Keratinocyte (primary cell): ENCODE results near the gene KDM4F. TPM values are rescaled to one million over a fixed set of nuclear protein-coding genes. Genes with fewer than 3 reads are reported as not detected.

Source experiments
- DNase-seq: peaks from one replicate; pipeline ENCODE4 v3.0.0-alpha.2; 2011; ENCODE audit warnings: low read depth, missing footprints, low spot score
- FAIRE-seq: peaks from 2 replicates; lab custom pipeline; 2011; peaks lifted over from hg19 to GRCh38; lab: Jason Lieb, UNC
- H2AFZ ChIP-seq: 2 replicates; pipeline ENCODE4 v1.6.0; 2012; ENCODE audit warnings: low read length, control low read depth, inconsistent platforms; ENCODE audit not compliant: control insufficient read depth
- H3K27ac ChIP-seq: 2 replicates; pipeline ENCODE4 v1.5.1; 2011; ENCODE audit warnings: low read length; ENCODE audit not compliant: control insufficient read depth, insufficient read depth
- H3K27me3 ChIP-seq: 3 replicates; pipeline ENCODE4 v1.6.0; 2011; ENCODE audit warnings: low read length; ENCODE audit not compliant: control insufficient read depth, insufficient read depth; ENCODE audit errors: extremely low read depth
- H3K36me3 ChIP-seq, 2 experiments: 2 replicates in 1 of 2; 3 replicates in 1 of 2; pipeline ENCODE4 v1.5.1; 2011; ENCODE audit warnings: low read length in 2 of 2, mild to moderate bottlenecking in 1 of 2; ENCODE audit not compliant: control insufficient read depth in 2 of 2, insufficient read depth in 2 of 2; ENCODE audit errors: extremely low read depth in 1 of 2
- H3K4me1 ChIP-seq: 3 replicates; pipeline ENCODE4 v1.5.1; 2011; ENCODE audit warnings: low read length; ENCODE audit not compliant: control insufficient read depth, insufficient read depth; ENCODE audit errors: extremely low read depth
- H3K4me2 ChIP-seq: 3 replicates; pipeline ENCODE4 v1.6.0; 2011; ENCODE audit warnings: low read depth, low read length; ENCODE audit not compliant: control insufficient read depth, insufficient read depth; ENCODE audit errors: extremely low read depth
- H3K4me3 ChIP-seq, 3 experiments: fragments of 200-600 bp in 1 of 3; sonication (generic) in 1 of 3; 2 replicates in 2 of 3; 3 replicates in 1 of 3; pipeline ENCODE4 v1.5.1; 2011 to 2016; ENCODE audit warnings: low read length in 3 of 3, mild to moderate bottlenecking in 3 of 3, control low read depth in 2 of 3, inconsistent platforms in 1 of 3, low read depth in 1 of 3, mixed read lengths in 1 of 3, mixed run types in 1 of 3, moderate library complexity in 1 of 3; ENCODE audit not compliant: control insufficient read depth in 2 of 3, insufficient read depth in 2 of 3; ENCODE audit errors: extremely low read depth in 1 of 3
- H3K79me2 ChIP-seq: 2 replicates; pipeline ENCODE4 v1.6.0; 2012; ENCODE audit warnings: low read length; ENCODE audit not compliant: control insufficient read depth, insufficient read depth
- H3K9ac ChIP-seq: 3 replicates; pipeline ENCODE4 v1.6.0; 2011; ENCODE audit warnings: low read length; ENCODE audit not compliant: control insufficient read depth, insufficient read depth; ENCODE audit errors: extremely low read depth
- H3K9me1 ChIP-seq: 3 replicates; pipeline ENCODE4 v1.6.0; 2011; ENCODE audit warnings: low read length; ENCODE audit not compliant: control insufficient read depth, insufficient read depth; ENCODE audit errors: extremely low read depth
- H3K9me3 ChIP-seq: 2 replicates; pipeline ENCODE4 v1.5.1; 2012; ENCODE audit warnings: low read depth, low read length; ENCODE audit not compliant: control insufficient read depth
- H4K20me1 ChIP-seq: 3 replicates; pipeline ENCODE4 v1.6.0; 2011; ENCODE audit warnings: low read length; ENCODE audit not compliant: control insufficient read depth, insufficient read depth; ENCODE audit errors: extremely low read depth
- CTCF ChIP-seq, 3 experiments: IDR thresholded peaks in 1 of 3; conservative IDR thresholded peaks in 1 of 3; optimal IDR thresholded peaks in 1 of 3; 2 replicates in 2 of 3; 3 replicates in 1 of 3; pipeline versions ENCODE3 to v1.5.1; 2011; ENCODE audit warnings: low read length in 3 of 3, mild to moderate bottlenecking in 3 of 3, moderate library complexity in 2 of 3, control low read depth in 1 of 3, inconsistent platforms in 1 of 3; ENCODE audit not compliant: insufficient read depth in 2 of 3; ENCODE audit errors: extremely low read depth in 1 of 3
- EZH2 ChIP-seq: IDR thresholded peaks from one replicate; pipeline ENCODE4 v1.6.1; 2012; ENCODE audit warnings: inconsistent platforms, mild to moderate bottlenecking, low read length, moderate library complexity
- dilution Hi-C: fragments of 300-500 bp; cut with MboI; formaldehyde crosslinking; loops from one replicate; pipeline ENCODE4 v1.7.0; 2020; ENCODE audit warnings: low sequenced_read_pairs; ENCODE audit not compliant: extremely low pct_ligation_motif_present
- polyA plus RNA-seq, 5 experiments: library from polyadenylated mRNA; depleted of rRNA in 3 of 5; stranded (reverse) in 3 of 5; stranded (forward) in 1 of 5; unstranded in 1 of 5; fragments of >200 nt; gene quantifications; 1 replicate in 1 of 5; 2 replicates in 3 of 5; 3 replicates in 1 of 5; pipeline versions ENCODE4 v1.2.1 to v1.2.3, GENCODE V29; 2011 to 2012; ENCODE audit warnings: missing spikeins in 2 of 5, low read depth in 1 of 5, low replicate concordance in 1 of 5

Gene KDM4F
- polyA plus RNA-seq, 1 donor (not counting 4 experiments of a cell fraction or from before 2014, with no cell fraction given): not detected

GRCh38 chr11:95050595-95051202 lies 1.5 kb downstream of the KDM4F start:
- Histone ChIP-seq H2AFZ (no peak overlapping the region), H3K4me2 (no peak overlapping the region), H3K27me3 (peaks cover 7% of the 10 kb centered on the region), H3K9ac (no peak overlapping the region), H3K36me3 (no peaks in the 10 kb centered on the region), H3K79me2 (no peaks in the 10 kb centered on the region), H3K4me3 (no peak overlapping the region), H4K20me1 (no peaks in the 10 kb centered on the region), H3K4me1 (no peaks in the 10 kb centered on the region), H3K9me1 (no peaks in the 10 kb centered on the region), H3K9me3 (no peaks in the 10 kb centered on the region), H3K27ac (no peak overlapping the region)
- DNase-seq: no peak
- dilution Hi-C loops: no loop called here
- FAIRE-seq: no peak
- no peak for TF ChIP-seq EZH2
- no peak for TF ChIP-seq CTCF (optimal IDR thresholded peaks at IDR 0.05 in 1 of 3, IDR thresholded peaks at IDR 0.05 in 1 of 3, conservative IDR thresholded peaks at IDR 0.05 in 1 of 3; ENCODE audit: extremely low read depth in 1 of 3, insufficient read depth in 2 of 3, low read length in 3 of 3)

GRCh38 chr11:95054356-95054755 lies 5.1 kb downstream of the KDM4F start:
- DNase-seq (no peak), FAIRE-seq (no peak)
- H3K4me1 ChIP-seq: no peaks in the 10 kb centered on the region
- no peaks in the 10 kb centered on the region for H4K20me1 ChIP-seq
- peaks cover 7% of the 10 kb centered on the region for H3K27me3 ChIP-seq
- H3K4me3 ChIP-seq: no peak overlapping the region
- H3K9ac ChIP-seq: no peak overlapping the region
- no peaks in the 10 kb centered on the region for H3K9me3 ChIP-seq
- no peaks in the 10 kb centered on the region for H3K36me3 ChIP-seq
- TF ChIP-seq EZH2: no peak
- no peak for TF ChIP-seq CTCF (optimal IDR thresholded peaks at IDR 0.05 in 1 of 3, IDR thresholded peaks at IDR 0.05 in 1 of 3, conservative IDR thresholded peaks at IDR 0.05 in 1 of 3; ENCODE audit: extremely low read depth in 1 of 3, insufficient read depth in 2 of 3, low read length in 3 of 3)
- no peaks in the 10 kb centered on the region for H3K9me1 ChIP-seq
- dilution Hi-C loops: no loop called here
- H3K79me2 ChIP-seq: no peaks in the 10 kb centered on the region
- no peak overlapping the region for H3K4me2 ChIP-seq
- no peak overlapping the region for H2AFZ ChIP-seq
- no peak overlapping the region for H3K27ac ChIP-seq
